Lower lobe of right lung (tissue), 2 donors: Measurements from ENCODE around the gene GTF3C4. TPM values are rescaled to one million over a fixed set of nuclear protein-coding genes. Genes with fewer than 3 reads are reported as not detected.

Experiments used
- ATAC-seq, 2 donors: fragments of 200-7000 bp; cut with Tn5 transposase; one replicate each; pipeline ENCODE4 v1.9.1; 2020 to 2022; ENCODE audit warnings: mild to moderate bottlenecking in 2 of 2, moderate library complexity in 2 of 2
- DNase-seq: peaks from one replicate; pipeline ENCODE4 v3.0.0-alpha.2; 2020
- H3K27ac ChIP-seq: fragments of 200-600 bp; one replicate; pipeline ENCODE4 v1.8.0; 2022
- H3K27me3 ChIP-seq: fragments of 200-600 bp; one replicate; pipeline ENCODE4 v1.8.0; 2022; ENCODE audit warnings: low read depth
- H3K36me3 ChIP-seq: fragments of 200-600 bp; one replicate; pipeline ENCODE4 v1.8.0; 2022; ENCODE audit warnings: mild to moderate bottlenecking
- H3K4me1 ChIP-seq: fragments of 200-600 bp; one replicate; pipeline ENCODE4 v1.8.0; 2022
- H3K4me3 ChIP-seq: fragments of 200-600 bp; one replicate; pipeline ENCODE4 v1.8.0; 2022; ENCODE audit warnings: mild to moderate bottlenecking
- H3K9me3 ChIP-seq: fragments of 200-600 bp; one replicate; pipeline ENCODE4 v1.8.0; 2022
- CTCF ChIP-seq: fragments of 200-600 bp; IDR thresholded peaks from one replicate; pipeline ENCODE4 v1.8.0; 2022; ENCODE audit warnings: antibody characterized with exemption, mild to moderate bottlenecking
- intact Hi-C: fragments of 100-400 bp; cut with DNase I; formaldehyde crosslinking; loops from one replicate; pipeline ENCODE4 v1.11.0; 2022
- total RNA-seq: library from RNA; stranded (reverse); fragmentation: NEBNext Ultra II Directional; extraction: Animal tissue kit (Norgen Biotek cat#: 25700); gene quantifications from one replicate; pipeline ENCODE4 v1.2.1, GENCODE V29; 2021
- donor health status: DM: no; HTN: yes; CAD: no; lungs with severe emphysema.

The GTF3C4 gene
- total RNA-seq, 1 donor from 2014 or later = 14.0 TPM

- no peak for TF ChIP-seq CTCF
- no peak for ATAC-seq
- intact Hi-C loops = no loop called here
Measured at GRCh38 chr9:132697230-132697629, 27.0 kb downstream of the GTF3C4 start.

DNA sequence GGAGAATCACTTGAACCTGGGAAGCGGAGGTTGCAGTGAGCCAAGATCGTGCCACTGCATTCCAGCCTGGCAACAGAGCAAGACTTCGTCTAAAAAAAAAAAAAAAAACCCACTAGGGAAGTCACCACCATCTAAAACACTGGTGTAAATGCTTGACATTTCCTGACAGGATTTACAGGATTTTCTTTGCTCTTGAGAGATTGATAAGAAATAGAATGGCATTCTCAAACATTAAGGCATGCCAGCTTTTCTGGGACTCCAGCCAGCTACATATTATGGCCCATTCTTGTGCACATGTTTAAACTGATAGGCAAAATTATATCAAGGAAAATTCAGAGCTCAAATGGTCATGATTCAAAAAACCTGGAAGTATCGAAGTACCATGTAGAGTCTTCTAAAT is 28.7 kb downstream of the GTF3C4 start:
- no peak for DNase-seq
- intact Hi-C loops = no loop called here
- peak; percentile 66 to 82 for ATAC-seq
- Histone ChIP-seq H3K9me3 (peaks cover 22% of the 10 kb centered on the region), H3K4me1 (peaks cover 12% of the 10 kb centered on the region), H3K4me3 (no peak overlapping the region), H3K27ac (no peak overlapping the region), H3K27me3 (no peaks in the 10 kb centered on the region), H3K36me3 (no peaks in the 10 kb centered on the region)
- no peak for TF ChIP-seq CTCF

More at GRCh38 chr9:132697230-132697629, 27.0 kb downstream of the GTF3C4 start:
- Histone ChIP-seq H3K4me3 (no peak overlapping the region), H3K4me1 (peaks cover 7% of the 10 kb centered on the region), H3K27me3 (no peaks in the 10 kb centered on the region), H3K27ac (no peak overlapping the region), H3K36me3 (no peaks in the 10 kb centered on the region), H3K9me3 (peaks cover 22% of the 10 kb centered on the region)
- DNase-seq = no peak

GRCh38 chr9:132699956-132700355 is 29.7 kb downstream of the GTF3C4 start:
- no peak overlapping the region for H3K27ac ChIP-seq
- peaks cover 22% of the 10 kb centered on the region for H3K9me3 ChIP-seq
- ATAC-seq (no peak), DNase-seq (no peak)
- no peaks in the 10 kb centered on the region for H3K27me3 ChIP-seq
- peaks cover 13% of the 10 kb centered on the region for H3K4me1 ChIP-seq
- TF ChIP-seq CTCF = no peak
- no peak overlapping the region for H3K4me3 ChIP-seq
- intact Hi-C loops = no loop called here
- no peaks in the 10 kb centered on the region for H3K36me3 ChIP-seq

- H3K4me1 ChIP-seq = peaks cover 13% of the 10 kb centered on the region
- H3K4me3 ChIP-seq = no peak overlapping the region
- H3K27me3 ChIP-seq = no peaks in the 10 kb centered on the region
- no peaks in the 10 kb centered on the region for H3K36me3 ChIP-seq
- H3K27ac ChIP-seq = no peak overlapping the region
- DNase-seq = no peak
- no peak for TF ChIP-seq CTCF
- H3K9me3 ChIP-seq = peaks cover 14% of the 10 kb centered on the region
- intact Hi-C loops = no loop called here
- no peak for ATAC-seq
Measured at GRCh38 chr9:132702254-132702653, 32.0 kb downstream of the GTF3C4 start.

DNA sequence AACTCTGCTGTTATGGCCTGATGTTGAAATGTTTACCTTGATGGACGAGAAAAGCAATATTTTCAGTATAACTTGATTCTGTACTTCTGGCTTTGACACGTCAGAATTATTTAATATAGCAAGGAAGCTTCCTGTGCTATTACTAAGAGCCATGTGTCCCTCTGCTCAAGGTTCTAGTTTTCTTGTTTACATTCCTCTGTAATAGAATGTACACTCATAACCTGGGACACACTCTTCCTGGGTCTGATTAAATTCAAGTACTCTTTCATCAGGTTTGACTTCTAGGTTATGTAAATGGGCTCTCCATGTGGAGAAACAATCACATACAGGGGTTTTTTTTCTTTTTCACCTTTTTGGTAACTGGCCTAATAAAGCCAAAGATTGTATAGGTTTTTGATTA is 33.1 kb downstream of the GTF3C4 start:
- peak overlapping the region; percentile 24 for H3K27ac ChIP-seq
- H3K4me3 ChIP-seq = no peak overlapping the region
- ATAC-seq (peak; percentile 93 to 96), DNase-seq (no peak)
- TF ChIP-seq CTCF = no peak
- no peaks in the 10 kb centered on the region for H3K36me3 ChIP-seq
- peaks cover 13% of the 10 kb centered on the region for H3K4me1 ChIP-seq
- no peaks in the 10 kb centered on the region for H3K27me3 ChIP-seq
- H3K9me3 ChIP-seq = peaks cover 4% of the 10 kb centered on the region
- intact Hi-C loops = no loop called here

- intact Hi-C loops = no loop called here
- peaks cover 4% of the 10 kb centered on the region for H3K27me3 ChIP-seq
- no peak for TF ChIP-seq CTCF
Measured at GRCh38 chr9:132708239-132708638, 38.0 kb downstream of the GTF3C4 start.

More at GRCh38 chr9:132708239-132708638, 38.0 kb downstream of the GTF3C4 start:
- ATAC-seq = no peak
- Histone ChIP-seq H3K27ac (no peak overlapping the region), H3K4me1 (peaks cover 5% of the 10 kb centered on the region), H3K4me3 (no peak overlapping the region), H3K9me3 (no peaks in the 10 kb centered on the region), H3K36me3 (no peaks in the 10 kb centered on the region)
- no peak for DNase-seq
